HepG2 (cell line): ENCODE results near the gene HDLBP. TPM values are rescaled to one million over a fixed set of nuclear protein-coding genes. Genes with fewer than 3 reads are reported as not detected.

Experiments used
- CHD4 ChIP-seq: fragments of 200-600 bp; sonication (generic); IDR thresholded peaks from 2 replicates; pipeline ENCODE4 v1.7.0; 2017; ENCODE audit warnings: mild to moderate bottlenecking, low read length, borderline replicate concordance
- HDAC2 ChIP-seq: sonication (generic); formaldehyde crosslinking; IDR thresholded peaks from 2 replicates; pipeline ENCODE4 v1.4.0; 2020; ENCODE audit warnings: missing genetic modification reagents
- MEF2D ChIP-seq: sonication (generic); formaldehyde crosslinking; IDR thresholded peaks from 2 replicates; pipeline ENCODE4 v1.5.1; 2020; ENCODE audit warnings: mild to moderate bottlenecking, missing genetic modification reagents
- PCBP2 ChIP-seq: fragments of 200-400 bp; formaldehyde crosslinking; optimal IDR thresholded peaks from 2 replicates; pipeline ENCODE3; 2018; ENCODE audit warnings: low read length, low read depth; ENCODE audit not compliant: poor library complexity, severe bottlenecking
- POLR2AphosphoS5 ChIP-seq: IDR thresholded peaks from 2 replicates; pipeline ENCODE4 v1.6.1; 2012; ENCODE audit warnings: low read depth, low read length
- PPARG ChIP-seq: conservative IDR thresholded peaks from 2 replicates; pipeline ENCODE4 v1.6.1; 2016; ENCODE audit warnings: missing biosample characterization, missing genetic modification reagents
- RBM39 ChIP-seq: fragments of 200-400 bp; formaldehyde crosslinking; IDR thresholded peaks from one replicate; pipeline ENCODE4 v1.6.1; 2018; ENCODE audit warnings: antibody characterized with exemption, mild to moderate bottlenecking, low read depth, low read length; ENCODE audit not compliant: poor library complexity, severe bottlenecking
- RORA ChIP-seq: sonication (generic); formaldehyde crosslinking; IDR thresholded peaks from 2 replicates; pipeline ENCODE4 v1.5.0; 2020; ENCODE audit warnings: mild to moderate bottlenecking, missing genetic modification reagents, moderate library complexity
- SMC3 ChIP-seq: IDR thresholded peaks from 2 replicates; pipeline ENCODE4 v1.6.1; 2011; ENCODE audit warnings: low read length, improper control_type of control experiment
- ZBTB8A ChIP-seq: sonication (generic); formaldehyde crosslinking; IDR thresholded peaks from 2 replicates; pipeline ENCODE4 v1.4.0; 2020; ENCODE audit warnings: mild to moderate bottlenecking, low read depth, missing genetic modification reagents, borderline replicate concordance
- ZNF121 ChIP-seq: sonication (generic); formaldehyde crosslinking; IDR thresholded peaks from 2 replicates; pipeline ENCODE4 v1.5.0; 2020; ENCODE audit warnings: mild to moderate bottlenecking, missing genetic modification reagents
- ZNF205 ChIP-seq: IDR thresholded peaks from 2 replicates; pipeline ENCODE4 v1.6.1; 2018; ENCODE audit warnings: missing biosample characterization, missing genetic modification reagents
- ZNF34 ChIP-seq: sonication (generic); formaldehyde crosslinking; IDR thresholded peaks from 2 replicates; pipeline ENCODE4 v1.4.0; 2020; ENCODE audit warnings: mild to moderate bottlenecking, missing genetic modification reagents, borderline replicate concordance
- ZNF550 ChIP-seq: sonication (generic); formaldehyde crosslinking; IDR thresholded peaks from 2 replicates; pipeline ENCODE4 v1.4.0; 2020; ENCODE audit warnings: mild to moderate bottlenecking, missing genetic modification reagents, borderline replicate concordance
- ZNF614 ChIP-seq: IDR thresholded peaks from 2 replicates; pipeline ENCODE4 v1.6.1; 2018; ENCODE audit warnings: missing biosample characterization, missing genetic modification reagents, inconsistent platforms, borderline replicate concordance
- ZNF792 ChIP-seq: IDR thresholded peaks from 2 replicates; pipeline ENCODE4 v1.6.1; 2016
- polyA plus RNA-seq, 8 experiments: library from polyadenylated mRNA; depleted of rRNA in 3 of 8; stranded (reverse) in 7 of 8; unstranded in 1 of 8; fragments of >200 nt; fragmentation: Illumina TruSeq in 4 of 8; extraction: Trizol in 4 of 8; gene quantifications; 2 replicates each; pipeline versions ENCODE4 v1.2.1 to v1.2.3, GENCODE V29; 2011 to 2016; ENCODE audit warnings: low read depth in 4 of 8, missing spikeins in 1 of 8, mixed read lengths in 1 of 8; ENCODE audit not compliant: insufficient read depth in 1 of 8
- total RNA-seq, 5 experiments: library from RNA; depleted of rRNA; stranded (reverse); fragments of >200 nt; fragmentation: Illumina TruSeq; extraction: Trizol; gene quantifications; 2 replicates each; pipeline ENCODE4 v1.2.3, GENCODE V29; 2016; ENCODE audit warnings: low read depth in 1 of 5
- TF ChIP-seq, protein P1 (sequence below): sonication (generic); formaldehyde crosslinking; IDR thresholded peaks from 2 replicates; pipeline ENCODE4 v1.8.0; 2022; ENCODE audit warnings: missing genetic modification reagents, mild to moderate bottlenecking, borderline replicate concordance
- TF ChIP-seq, protein P2 (sequence below): sonication (generic); formaldehyde crosslinking; IDR thresholded peaks from 2 replicates; pipeline ENCODE4 v1.4.0; 2020; ENCODE audit warnings: missing genetic modification reagents, borderline replicate concordance
- TF ChIP-seq, protein P3 (sequence below): sonication (generic); formaldehyde crosslinking; IDR thresholded peaks from 2 replicates; pipeline ENCODE4 v1.4.0; 2020; ENCODE audit warnings: missing genetic modification reagents
- TF ChIP-seq, protein P4 (sequence below): sonication (generic); formaldehyde crosslinking; IDR thresholded peaks from 2 replicates; pipeline ENCODE4 v1.4.0; 2020; ENCODE audit warnings: missing genetic modification reagents, mild to moderate bottlenecking, borderline replicate concordance

HDLBP gene
- total and polyA plus RNA-seq, 2 of the 13 experiments (the other 11 are each of a cell fraction or from before 2014, with no cell fraction given) = 464 to 707 TPM

DNA sequence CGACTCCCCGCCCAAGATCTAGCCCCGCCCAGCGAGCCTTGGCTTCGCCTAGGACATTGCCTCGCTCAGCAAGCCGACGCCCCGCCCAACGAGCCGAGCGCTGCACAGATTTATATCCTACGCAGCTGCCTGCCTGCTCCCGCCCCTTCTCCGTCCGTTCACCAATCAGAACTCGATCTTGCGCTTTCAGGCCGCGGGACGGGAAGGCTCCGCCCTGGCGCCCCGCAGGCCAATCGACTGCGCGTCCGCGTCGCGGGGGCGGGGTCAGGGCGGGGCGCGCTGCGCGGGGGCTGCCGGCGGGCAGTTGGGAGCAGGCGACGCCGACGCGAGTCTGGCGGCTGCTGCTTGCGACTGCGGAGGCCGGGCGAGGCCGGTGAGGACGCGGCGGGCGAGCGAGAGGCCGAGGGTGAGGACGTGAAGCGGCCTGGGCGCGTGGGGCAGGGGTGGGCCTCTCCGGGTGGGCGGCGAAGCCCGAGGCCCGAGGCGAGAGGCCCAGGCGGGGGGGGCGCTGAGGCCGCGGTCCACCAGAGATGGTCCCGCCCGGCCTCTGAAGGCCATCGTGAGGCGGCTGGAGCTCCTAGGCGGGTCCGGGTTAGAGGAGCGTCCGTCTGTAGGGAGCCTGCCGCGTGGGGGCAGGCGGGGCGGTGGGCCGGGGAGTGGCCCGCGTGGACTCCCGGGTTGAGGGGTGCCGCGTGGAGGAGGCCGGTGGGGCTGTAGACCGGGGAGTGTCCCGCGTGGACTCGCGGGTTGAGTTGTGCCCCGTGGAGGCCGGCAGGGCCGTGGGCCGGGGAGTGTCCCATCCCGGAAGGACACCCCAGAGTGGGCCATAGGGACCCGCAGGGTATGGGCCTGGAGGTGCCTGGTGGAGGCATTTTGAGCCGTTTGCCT lies 40.8 kb upstream of the HDLBP start, which contains the start of gene FARP2 (continued):
- TF ChIP-seq, protein P1, sequence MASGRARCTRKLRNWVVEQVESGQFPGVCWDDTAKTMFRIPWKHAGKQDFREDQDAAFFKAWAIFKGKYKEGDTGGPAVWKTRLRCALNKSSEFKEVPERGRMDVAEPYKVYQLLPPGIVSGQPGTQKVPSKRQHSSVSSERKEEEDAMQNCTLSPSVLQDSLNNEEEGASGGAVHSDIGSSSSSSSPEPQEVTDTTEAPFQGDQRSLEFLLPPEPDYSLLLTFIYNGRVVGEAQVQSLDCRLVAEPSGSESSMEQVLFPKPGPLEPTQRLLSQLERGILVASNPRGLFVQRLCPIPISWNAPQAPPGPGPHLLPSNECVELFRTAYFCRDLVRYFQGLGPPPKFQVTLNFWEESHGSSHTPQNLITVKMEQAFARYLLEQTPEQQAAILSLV (CRISPR knock-in tag) = no peak
- no peak for TF ChIP-seq PCBP2
- TF ChIP-seq, protein P2, sequence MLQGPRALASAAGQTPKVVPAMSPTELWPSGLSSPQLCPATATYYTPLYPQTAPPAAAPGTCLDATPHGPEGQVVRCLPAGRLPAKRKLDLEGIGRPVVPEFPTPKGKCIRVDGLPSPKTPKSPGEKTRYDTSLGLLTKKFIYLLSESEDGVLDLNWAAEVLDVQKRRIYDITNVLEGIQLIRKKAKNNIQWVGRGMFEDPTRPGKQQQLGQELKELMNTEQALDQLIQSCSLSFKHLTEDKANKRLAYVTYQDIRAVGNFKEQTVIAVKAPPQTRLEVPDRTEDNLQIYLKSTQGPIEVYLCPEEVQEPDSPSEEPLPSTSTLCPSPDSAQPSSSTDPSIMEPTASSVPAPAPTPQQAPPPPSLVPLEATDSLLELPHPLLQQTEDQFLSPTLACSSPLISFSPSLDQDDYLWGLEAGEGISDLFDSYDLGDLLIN = no peak
- TF ChIP-seq HDAC2 (CRISPR knock-in tag) = peak; percentile 43
- 0 out of 2 replicates have a peak, but pooled peaks have one; percentile 73 for TF ChIP-seq ZNF550
- no peak for TF ChIP-seq SMC3
- TF ChIP-seq ZBTB8A = 0 out of 2 replicates have a peak, but pooled peaks have one; percentile 9
- TF ChIP-seq ZNF792 (CRISPR knock-in tag) = no peak
- TF ChIP-seq RBM39 = no peak
- TF ChIP-seq MEF2D (CRISPR knock-in tag) = no peak
- no peak for TF ChIP-seq ZNF205 (CRISPR knock-in tag)
- no peak for TF ChIP-seq PPARG (CRISPR knock-in tag)
- peak; percentile 34; the same call in 1 of the 2 replicates for TF ChIP-seq ZNF614 (CRISPR knock-in tag)
- TF ChIP-seq RORA (CRISPR knock-in tag) = no peak
- TF ChIP-seq, protein P3, sequence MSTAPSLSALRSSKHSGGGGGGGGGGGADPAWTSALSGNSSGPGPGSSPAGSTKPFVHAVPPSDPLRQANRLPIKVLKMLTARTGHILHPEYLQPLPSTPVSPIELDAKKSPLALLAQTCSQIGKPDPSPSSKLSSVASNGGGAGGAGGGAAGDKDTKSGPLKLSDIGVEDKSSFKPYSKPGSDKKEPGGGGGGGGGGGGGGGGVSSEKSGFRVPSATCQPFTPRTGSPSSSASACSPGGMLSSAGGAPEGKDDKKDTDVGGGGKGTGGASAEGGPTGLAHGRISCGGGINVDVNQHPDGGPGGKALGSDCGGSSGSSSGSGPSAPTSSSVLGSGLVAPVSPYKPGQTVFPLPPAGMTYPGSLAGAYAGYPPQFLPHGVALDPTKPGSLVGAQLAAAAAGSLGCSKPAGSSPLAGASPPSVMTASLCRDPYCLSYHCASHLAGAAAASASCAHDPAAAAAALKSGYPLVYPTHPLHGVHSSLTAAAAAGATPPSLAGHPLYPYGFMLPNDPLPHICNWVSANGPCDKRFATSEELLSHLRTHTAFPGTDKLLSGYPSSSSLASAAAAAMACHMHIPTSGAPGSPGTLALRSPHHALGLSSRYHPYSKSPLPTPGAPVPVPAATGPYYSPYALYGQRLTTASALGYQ (CRISPR knock-in tag) = no peak
- no peak for TF ChIP-seq ZNF121 (CRISPR knock-in tag)
- peak; percentile 86 for TF ChIP-seq ZNF34 (CRISPR knock-in tag)
- TF ChIP-seq CHD4 = 0 out of 2 replicates have a peak, but pooled peaks have one; percentile 58
- TF ChIP-seq, protein P4, sequence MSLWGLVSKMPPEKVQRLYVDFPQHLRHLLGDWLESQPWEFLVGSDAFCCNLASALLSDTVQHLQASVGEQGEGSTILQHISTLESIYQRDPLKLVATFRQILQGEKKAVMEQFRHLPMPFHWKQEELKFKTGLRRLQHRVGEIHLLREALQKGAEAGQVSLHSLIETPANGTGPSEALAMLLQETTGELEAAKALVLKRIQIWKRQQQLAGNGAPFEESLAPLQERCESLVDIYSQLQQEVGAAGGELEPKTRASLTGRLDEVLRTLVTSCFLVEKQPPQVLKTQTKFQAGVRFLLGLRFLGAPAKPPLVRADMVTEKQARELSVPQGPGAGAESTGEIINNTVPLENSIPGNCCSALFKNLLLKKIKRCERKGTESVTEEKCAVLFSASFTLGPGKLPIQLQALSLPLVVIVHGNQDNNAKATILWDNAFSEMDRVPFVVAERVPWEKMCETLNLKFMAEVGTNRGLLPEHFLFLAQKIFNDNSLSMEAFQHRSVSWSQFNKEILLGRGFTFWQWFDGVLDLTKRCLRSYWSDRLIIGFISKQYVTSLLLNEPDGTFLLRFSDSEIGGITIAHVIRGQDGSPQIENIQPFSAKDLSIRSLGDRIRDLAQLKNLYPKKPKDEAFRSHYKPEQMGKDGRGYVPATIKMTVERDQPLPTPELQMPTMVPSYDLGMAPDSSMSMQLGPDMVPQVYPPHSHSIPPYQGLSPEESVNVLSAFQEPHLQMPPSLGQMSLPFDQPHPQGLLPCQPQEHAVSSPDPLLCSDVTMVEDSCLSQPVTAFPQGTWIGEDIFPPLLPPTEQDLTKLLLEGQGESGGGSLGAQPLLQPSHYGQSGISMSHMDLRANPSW = no peak
- TF ChIP-seq POLR2AphosphoS5 = peak; percentile 85
